Caco-2 (cell line): Measurements from ENCODE around the gene BMAL2. TPM values are rescaled to one million over a fixed set of nuclear protein-coding genes. Genes with fewer than 3 reads are reported as not detected.

ENCODE experiments used
- BruUV-seq: library from RNA; stranded (reverse); fragments of 400-500 nt; replicated peaks from 2 replicates; lab custom pipeline; 2021; lab: Mats Ljungman, UMichigan
- CTCF ChIA-PET: fragments of 300-600 bp; sonication (Branson Sonifier 250); formaldehyde crosslinking; loops from one replicate; lab custom pipeline; 2022; ENCODE audit warnings: antibody characterized with exemption; lab: Charles Lee
- POLR2A ChIA-PET: fragments of 300-600 bp; sonication (Branson Sonifier 250); formaldehyde crosslinking; loops from one replicate; lab custom pipeline; 2022; ENCODE audit warnings: antibody characterized with exemption; lab: Charles Lee
- DNase-seq, 2 experiments: peaks; one replicate each; pipeline versions ENCODE4 v3.0.0 to v3.0.0-alpha.2; 2020 to 2022
- H3K27me3 ChIP-seq: replicated peaks from 2 replicates; pipeline ENCODE4 v1.6.0; 2011; ENCODE audit warnings: low read length; ENCODE audit not compliant: control insufficient read depth, insufficient read depth
- H3K36me3 ChIP-seq: 2 replicates; pipeline ENCODE4 v1.5.1; 2011; ENCODE audit warnings: low read length; ENCODE audit not compliant: control insufficient read depth, insufficient read depth
- H3K4me1 ChIP-seq: fragments of 250-450 bp; sonication (Bioruptor Pico); 2 replicates; pipeline ENCODE4 v1.5.1; 2020; ENCODE audit warnings: mild to moderate bottlenecking
- H3K4me3 ChIP-seq: 2 replicates; pipeline ENCODE4 v1.5.1; 2011; ENCODE audit warnings: low read depth, mild to moderate bottlenecking, control low read depth, low read length
- H3K9me3 ChIP-seq: fragments of 250-450 bp; sonication (Bioruptor Pico); 2 replicates; pipeline ENCODE4 v1.5.1; 2020; ENCODE audit warnings: mild to moderate bottlenecking, moderate library complexity
- H3K27ac Mint-ChIP-seq: one replicate; pipeline ENCODE4 v1.8.0; 2022; ENCODE audit warnings: mixed read lengths; ENCODE audit not compliant: unreplicated experiment
- H3K27me3 Mint-ChIP-seq: one replicate; pipeline ENCODE4 v1.8.0; 2022; ENCODE audit warnings: mixed read lengths; ENCODE audit not compliant: insufficient read depth, unreplicated experiment
- H3K36me3 Mint-ChIP-seq: one replicate; pipeline ENCODE4 v1.8.0; 2022; ENCODE audit warnings: mild to moderate bottlenecking, mixed read lengths; ENCODE audit not compliant: insufficient read depth, unreplicated experiment
- H3K4me1 Mint-ChIP-seq: one replicate; pipeline ENCODE4 v1.8.0; 2022; ENCODE audit warnings: low read depth, mixed read lengths; ENCODE audit not compliant: unreplicated experiment
- H3K4me3 Mint-ChIP-seq: one replicate; pipeline ENCODE4 v1.8.0; 2022; ENCODE audit warnings: mild to moderate bottlenecking, moderate library complexity, mixed read lengths; ENCODE audit not compliant: unreplicated experiment
- H3K9me3 Mint-ChIP-seq: one replicate; pipeline ENCODE4 v1.8.0; 2022; ENCODE audit warnings: mixed read lengths; ENCODE audit not compliant: unreplicated experiment
- intact Hi-C: fragments of 100-400 bp; cut with micrococcal nuclease; formaldehyde crosslinking; loops from one replicate; pipeline ENCODE4 v1.10.0; 2022; ENCODE audit not compliant: unreplicated experiment
- total RNA-seq: library from RNA; stranded (reverse); gene quantifications from 2 replicates; pipeline ENCODE4 v1.2.3, GENCODE V29; 2022
- TF ChIP-seq, protein P1 (sequence below), 2 experiments: fragments of 200-600 bp in 1 of 2; IDR thresholded peaks; 1 replicate in 1 of 2; 2 replicates in 1 of 2; pipeline versions ENCODE4 v1.5.1 to v1.8.0; 2011 to 2022; ENCODE audit warnings: antibody characterized with exemption in 1 of 2, control low read depth in 1 of 2, inconsistent platforms in 1 of 2, low read depth in 1 of 2, low read length in 1 of 2, mild to moderate bottlenecking in 1 of 2, moderate library complexity in 1 of 2; ENCODE audit not compliant: insufficient read depth in 1 of 2, severe bottlenecking in 1 of 2, unreplicated experiment in 1 of 2

BMAL2 gene
- total RNA-seq, 1 experiment from 2014 or later: 36.0 TPM

DNA sequence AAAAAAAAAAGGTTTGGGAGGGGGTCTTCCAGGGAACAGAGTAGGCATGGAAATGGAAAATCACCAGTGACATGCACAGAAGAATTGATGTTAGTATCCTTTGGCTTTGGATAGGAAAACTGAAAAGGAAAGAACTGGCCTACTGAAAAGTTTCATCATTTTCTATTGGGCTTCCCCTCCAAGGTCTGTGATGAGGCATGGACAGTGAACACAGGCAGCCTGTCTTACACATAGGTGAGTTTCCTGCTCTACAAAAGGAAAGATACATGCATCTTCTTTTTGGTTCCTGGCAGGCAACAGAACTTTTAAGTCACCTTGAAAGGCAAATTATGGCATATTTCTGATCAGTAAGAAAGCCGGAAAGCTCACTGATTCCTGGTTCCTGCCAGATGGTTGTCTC lies 5.8 kb downstream of the BMAL2 start:
- H3K4me1 Mint-ChIP-seq: peaks cover 31% of the 10 kb centered on the region
- Histone ChIP-seq H3K4me3 (no peak overlapping the region), H3K36me3 (no peaks in the 10 kb centered on the region), H3K9me3 (no peaks in the 10 kb centered on the region), H3K27me3 (no peaks in the 10 kb centered on the region), H3K4me1 (peaks cover 15% of the 10 kb centered on the region)
- no peak overlapping the region for H3K4me3 Mint-ChIP-seq
- no peaks in the 10 kb centered on the region for H3K27me3 Mint-ChIP-seq
- H3K9me3 Mint-ChIP-seq: no peaks in the 10 kb centered on the region
- DNase-seq: no peak
- ChIA-PET POLR2A (no interaction called here), CTCF (no interaction called here)
- TF ChIP-seq, protein P1, sequence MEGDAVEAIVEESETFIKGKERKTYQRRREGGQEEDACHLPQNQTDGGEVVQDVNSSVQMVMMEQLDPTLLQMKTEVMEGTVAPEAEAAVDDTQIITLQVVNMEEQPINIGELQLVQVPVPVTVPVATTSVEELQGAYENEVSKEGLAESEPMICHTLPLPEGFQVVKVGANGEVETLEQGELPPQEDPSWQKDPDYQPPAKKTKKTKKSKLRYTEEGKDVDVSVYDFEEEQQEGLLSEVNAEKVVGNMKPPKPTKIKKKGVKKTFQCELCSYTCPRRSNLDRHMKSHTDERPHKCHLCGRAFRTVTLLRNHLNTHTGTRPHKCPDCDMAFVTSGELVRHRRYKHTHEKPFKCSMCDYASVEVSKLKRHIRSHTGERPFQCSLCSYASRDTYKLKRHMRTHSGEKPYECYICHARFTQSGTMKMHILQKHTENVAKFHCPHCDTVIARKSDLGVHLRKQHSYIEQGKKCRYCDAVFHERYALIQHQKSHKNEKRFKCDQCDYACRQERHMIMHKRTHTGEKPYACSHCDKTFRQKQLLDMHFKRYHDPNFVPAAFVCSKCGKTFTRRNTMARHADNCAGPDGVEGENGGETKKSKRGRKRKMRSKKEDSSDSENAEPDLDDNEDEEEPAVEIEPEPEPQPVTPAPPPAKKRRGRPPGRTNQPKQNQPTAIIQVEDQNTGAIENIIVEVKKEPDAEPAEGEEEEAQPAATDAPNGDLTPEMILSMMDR (IDR thresholded peaks at IDR 0.05; ENCODE audit: insufficient read depth in 1 of 2, low read depth in 1 of 2, low read length in 1 of 2, severe bottlenecking in 1 of 2, unreplicated experiment in 1 of 2): no peak
- BruUV-seq: no TSS peak
- H3K27ac Mint-ChIP-seq: no peak overlapping the region
- intact Hi-C loops: no loop called here
- H3K36me3 Mint-ChIP-seq: no peaks in the 10 kb centered on the region

DNA sequence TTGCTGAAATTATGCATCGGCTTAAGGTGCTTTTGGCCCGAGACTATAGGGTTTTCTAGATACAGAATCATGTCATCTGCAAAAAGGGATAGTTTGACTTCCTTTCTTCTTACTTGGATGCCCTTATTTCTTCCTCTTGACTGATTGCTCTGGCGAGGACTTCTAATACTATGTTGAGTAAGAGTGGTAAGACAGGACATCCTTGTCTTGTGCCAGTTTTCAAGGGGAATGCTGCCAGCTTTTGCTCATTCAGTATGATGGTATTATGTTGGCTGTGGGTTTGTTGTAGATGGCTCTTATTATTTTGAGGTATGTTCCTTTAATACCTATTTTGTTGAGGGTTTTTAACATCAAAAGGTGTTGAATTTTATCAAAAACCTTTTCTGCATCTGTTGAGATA lies 8.3 kb downstream of the BMAL2 start:
- Mint-ChIP-seq H3K9me3 (no peaks in the 10 kb centered on the region), H3K4me3 (no peak overlapping the region), H3K27ac (no peak overlapping the region), H3K4me1 (peaks cover 34% of the 10 kb centered on the region), H3K36me3 (no peaks in the 10 kb centered on the region), H3K27me3 (no peaks in the 10 kb centered on the region)
- Histone ChIP-seq H3K36me3 (no peaks in the 10 kb centered on the region), H3K27me3 (no peaks in the 10 kb centered on the region), H3K4me1 (peaks cover 7% of the 10 kb centered on the region; the same call in 1 of the 2 replicates), H3K9me3 (no peaks in the 10 kb centered on the region), H3K4me3 (no peak overlapping the region)
- ChIA-PET CTCF (no interaction called here), POLR2A (no interaction called here)
- intact Hi-C loops: no loop called here
- no peak for DNase-seq
- no TSS peak for BruUV-seq
- TF ChIP-seq, protein P1 (IDR thresholded peaks at IDR 0.05; ENCODE audit: insufficient read depth in 1 of 2, low read depth in 1 of 2, low read length in 1 of 2, severe bottlenecking in 1 of 2, unreplicated experiment in 1 of 2): no peak

DNA sequence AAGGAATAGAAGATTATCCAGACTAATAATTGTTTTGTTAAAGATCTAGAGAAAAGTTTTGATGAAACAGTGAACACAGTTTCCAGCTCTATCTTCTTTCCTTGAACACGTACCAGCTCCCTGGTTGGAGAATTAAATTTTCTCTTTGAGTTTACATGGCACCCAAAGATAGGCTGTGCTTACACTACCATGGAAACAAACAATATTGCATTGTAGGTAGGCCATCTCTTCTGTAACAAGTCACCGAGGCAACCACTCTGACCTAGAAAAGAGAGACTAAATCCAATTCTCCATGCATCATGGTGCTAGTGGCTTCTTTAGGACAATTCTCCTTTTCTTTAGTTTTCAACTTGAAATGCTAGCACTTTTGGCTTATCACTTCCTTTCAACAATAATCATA lies 9.9 kb downstream of the BMAL2 start:
- 0 out of 2 replicates have a peak, but pooled peaks cover 1% of the 10 kb centered on the region for H3K4me1 ChIP-seq
- Mint-ChIP-seq H3K36me3 (no peaks in the 10 kb centered on the region), H3K4me3 (no peak overlapping the region), H3K4me1 (peaks cover 29% of the 10 kb centered on the region), H3K27ac (no peak overlapping the region), H3K9me3 (no peaks in the 10 kb centered on the region), H3K27me3 (no peaks in the 10 kb centered on the region)
- intact Hi-C loops: no loop called here
- no peaks in the 10 kb centered on the region for H3K36me3 ChIP-seq
- CTCF ChIA-PET: no interaction called here
- no peaks in the 10 kb centered on the region for H3K27me3 ChIP-seq
- TF ChIP-seq, protein P1 (IDR thresholded peaks at IDR 0.05; ENCODE audit: insufficient read depth in 1 of 2, low read depth in 1 of 2, low read length in 1 of 2, severe bottlenecking in 1 of 2, unreplicated experiment in 1 of 2): no peak
- POLR2A ChIA-PET: no interaction called here
- no peaks in the 10 kb centered on the region for H3K9me3 ChIP-seq
- DNase-seq: no peak
- H3K4me3 ChIP-seq: no peak overlapping the region
- BruUV-seq: no TSS peak
